H9 (cell line): ENCODE data around the gene ZSWIM8. TPM values are rescaled to one million over a fixed set of nuclear protein-coding genes. Genes with fewer than 3 reads are reported as not detected.

Experiments
- DNase-seq: peaks from one replicate; pipeline ENCODE4 v3.0.0-alpha.2; 2017
- H2AFZ ChIP-seq: one replicate; pipeline ENCODE4 v1.6.1; 2013; ENCODE audit warnings: mild to moderate bottlenecking, low read length, control low read depth, moderate library complexity
- H2AK5ac ChIP-seq: 2 replicates; pipeline ENCODE4 v1.6.1; 2013; ENCODE audit warnings: low read length, control low read depth, mixed read lengths; ENCODE audit not compliant: insufficient read length
- H2BK120ac ChIP-seq: one replicate; pipeline ENCODE4 v1.6.1; 2013; ENCODE audit warnings: low read depth, mild to moderate bottlenecking, low read length, control low read depth, inconsistent platforms; ENCODE audit not compliant: poor library complexity, severe bottlenecking
- H2BK12ac ChIP-seq: 2 replicates; pipeline ENCODE4 v1.6.1; 2013; ENCODE audit warnings: low read length, control low read depth, mixed read lengths, low read depth; ENCODE audit not compliant: insufficient read length
- H2BK15ac ChIP-seq: 2 replicates; pipeline ENCODE4 v1.6.1; 2013; ENCODE audit warnings: low read depth, low read length, control low read depth
- H2BK20ac ChIP-seq: one replicate; pipeline ENCODE4 v1.6.1; 2013; ENCODE audit warnings: low read depth, mild to moderate bottlenecking, low read length, control low read depth, inconsistent platforms; ENCODE audit not compliant: poor library complexity, severe bottlenecking
- H2BK5ac ChIP-seq: 2 replicates; pipeline ENCODE4 v1.6.1; 2013; ENCODE audit warnings: low read length, control low read depth, mixed read lengths; ENCODE audit not compliant: insufficient read length
- H3K14ac ChIP-seq: 2 replicates; pipeline ENCODE4 v1.6.1; 2013; ENCODE audit warnings: low read length, control low read depth; ENCODE audit not compliant: insufficient read depth
- H3K18ac ChIP-seq: 2 replicates; pipeline ENCODE4 v1.6.1; 2013; ENCODE audit warnings: low read depth, mild to moderate bottlenecking, mixed read lengths, low read length, control low read depth; ENCODE audit not compliant: insufficient read length
- H3K23ac ChIP-seq: 2 replicates; pipeline ENCODE4 v1.6.1; 2013; ENCODE audit warnings: low read length, control low read depth, mixed read lengths, low read depth; ENCODE audit not compliant: insufficient read length
- H3K23me2 ChIP-seq: 2 replicates; pipeline ENCODE4 v1.6.1; 2013; ENCODE audit warnings: low read depth, mild to moderate bottlenecking, mixed read lengths, low read length, control low read depth; ENCODE audit not compliant: insufficient read length, poor library complexity, severe bottlenecking
- H3K27ac ChIP-seq: 2 replicates; pipeline ENCODE4 v1.5.1; 2013; ENCODE audit warnings: low read length, control low read depth, mixed read lengths, low read depth; ENCODE audit not compliant: insufficient read length
- H3K27me3 ChIP-seq: 2 replicates; pipeline ENCODE4 v1.6.1; 2013; ENCODE audit warnings: low read length, control low read depth, inconsistent platforms; ENCODE audit not compliant: insufficient read depth
- H3K4ac ChIP-seq: 2 replicates; pipeline ENCODE4 v1.6.1; 2013; ENCODE audit warnings: low read depth, mild to moderate bottlenecking, control low read depth, inconsistent platforms, low read length, moderate library complexity
- H3K4me1 ChIP-seq: 2 replicates; pipeline ENCODE4 v1.6.1; 2013; ENCODE audit warnings: low read length, control low read depth, inconsistent platforms; ENCODE audit not compliant: insufficient read depth
- H3K4me2 ChIP-seq: 2 replicates; pipeline ENCODE4 v1.6.1; 2013; ENCODE audit warnings: low read length, control low read depth, mixed read lengths; ENCODE audit not compliant: insufficient read length, insufficient read depth
- H3K56ac ChIP-seq: 2 replicates; pipeline ENCODE4 v1.6.1; 2013; ENCODE audit warnings: low read depth, mild to moderate bottlenecking, mixed read lengths, low read length, control low read depth; ENCODE audit not compliant: insufficient read length
- H3K79me1 ChIP-seq: 2 replicates; pipeline ENCODE4 v1.6.1; 2013; ENCODE audit warnings: low read depth, mild to moderate bottlenecking, moderate library complexity, low read length, control low read depth, inconsistent platforms; ENCODE audit not compliant: insufficient read depth, poor library complexity, severe bottlenecking
- H3K79me2 ChIP-seq: 2 replicates; pipeline ENCODE4 v1.6.1; 2013; ENCODE audit warnings: low read length, control low read depth, inconsistent platforms; ENCODE audit not compliant: insufficient read depth
- H3K9ac ChIP-seq: 2 replicates; pipeline ENCODE4 v1.6.1; 2013; ENCODE audit warnings: low read length, control low read depth, mixed read lengths; ENCODE audit not compliant: insufficient read length; ENCODE audit errors: extremely low read depth
- H3K9me3 ChIP-seq: one replicate; pipeline ENCODE4 v1.6.1; 2013; ENCODE audit warnings: low read depth, low read length, inconsistent platforms; ENCODE audit not compliant: control insufficient read depth
- H3T11ph ChIP-seq: one replicate; pipeline ENCODE4 v1.6.1; 2013; ENCODE audit warnings: mild to moderate bottlenecking, low read length, control low read depth, inconsistent platforms
- H4K20me1 ChIP-seq: one replicate; pipeline ENCODE4 v1.6.1; 2013; ENCODE audit not compliant: control insufficient read depth, insufficient read length, insufficient read depth
- H4K5ac ChIP-seq: 2 replicates; pipeline ENCODE4 v1.6.1; 2013; ENCODE audit warnings: low read depth, mild to moderate bottlenecking, mixed read lengths, low read length, control low read depth; ENCODE audit not compliant: insufficient read length
- H4K8ac ChIP-seq: replicated peaks from 2 replicates; pipeline ENCODE4 v1.6.1; 2013; ENCODE audit warnings: low read length, control low read depth, mixed read lengths, low read depth; ENCODE audit not compliant: insufficient read length
- H4K91ac ChIP-seq: 2 replicates; pipeline ENCODE4 v1.6.1; 2013; ENCODE audit warnings: low read depth, mild to moderate bottlenecking, moderate library complexity, mixed read lengths, low read length, control low read depth; ENCODE audit not compliant: insufficient read length
- H3K27ac Mint-ChIP-seq, 3 experiments: 2 replicates in 2 of 3; 3 replicates in 1 of 3; pipeline ENCODE4 v1.8.0; 2020 to 2021; ENCODE audit warnings: mixed read lengths in 3 of 3, mild to moderate bottlenecking in 1 of 3, moderate library complexity in 1 of 3
- H3K27me3 Mint-ChIP-seq: 2 replicates; pipeline ENCODE4 v1.8.0; 2021; ENCODE audit warnings: low read depth, mild to moderate bottlenecking, moderate library complexity, mixed read lengths
- H3K36me3 Mint-ChIP-seq, 3 experiments: 2 replicates in 2 of 3; 3 replicates in 1 of 3; pipeline ENCODE4 v1.8.0; 2020 to 2021; ENCODE audit warnings: low read depth in 3 of 3, mixed read lengths in 3 of 3; ENCODE audit not compliant: insufficient read depth in 1 of 3
- H3K4me1 Mint-ChIP-seq, 2 experiments: 2 replicates each; pipeline ENCODE4 v1.8.0; 2020; ENCODE audit warnings: mixed read lengths in 2 of 2
- H3K4me3 Mint-ChIP-seq, 2 experiments: 2 replicates in 1 of 2; 3 replicates in 1 of 2; pipeline ENCODE4 v1.8.0; 2020 to 2021; ENCODE audit warnings: mild to moderate bottlenecking in 2 of 2, mixed read lengths in 2 of 2, moderate library complexity in 1 of 2
- H3K9me3 Mint-ChIP-seq, 2 experiments: 2 replicates in 1 of 2; 3 replicates in 1 of 2; pipeline ENCODE4 v1.8.0; 2020; ENCODE audit warnings: mild to moderate bottlenecking in 2 of 2, mixed read lengths in 2 of 2, moderate library complexity in 1 of 2
- WGBS: extraction: QIAGEN DNeasy Blood & Tissue Kit; methylation state at CpG from one replicate; pipeline ENCODE4 v1.1.7; 2013; ENCODE audit warnings: missing lambda C conversion rate, low lambda C conversion rate, mixed read lengths; ENCODE audit not compliant: insufficient read length; ENCODE audit errors: extremely low coverage; 5-methylcytosine and 5-hydroxymethylcytosine counted together
- total RNA-seq: library from RNA; stranded (reverse); gene quantifications from 2 replicates; pipeline ENCODE4 v1.2.1, GENCODE V29; 2021
- TF ChIP-seq, protein P1 (sequence below): fragments of 200-600 bp; sonication (generic); conservative IDR thresholded peaks from 3 replicates; pipeline ENCODE4 v1.8.0; 2021; ENCODE audit warnings: antibody characterized with exemption, mild to moderate bottlenecking

The ZSWIM8 gene
- total RNA-seq, 1 experiment from 2014 or later, result 41.0 TPM

DNA sequence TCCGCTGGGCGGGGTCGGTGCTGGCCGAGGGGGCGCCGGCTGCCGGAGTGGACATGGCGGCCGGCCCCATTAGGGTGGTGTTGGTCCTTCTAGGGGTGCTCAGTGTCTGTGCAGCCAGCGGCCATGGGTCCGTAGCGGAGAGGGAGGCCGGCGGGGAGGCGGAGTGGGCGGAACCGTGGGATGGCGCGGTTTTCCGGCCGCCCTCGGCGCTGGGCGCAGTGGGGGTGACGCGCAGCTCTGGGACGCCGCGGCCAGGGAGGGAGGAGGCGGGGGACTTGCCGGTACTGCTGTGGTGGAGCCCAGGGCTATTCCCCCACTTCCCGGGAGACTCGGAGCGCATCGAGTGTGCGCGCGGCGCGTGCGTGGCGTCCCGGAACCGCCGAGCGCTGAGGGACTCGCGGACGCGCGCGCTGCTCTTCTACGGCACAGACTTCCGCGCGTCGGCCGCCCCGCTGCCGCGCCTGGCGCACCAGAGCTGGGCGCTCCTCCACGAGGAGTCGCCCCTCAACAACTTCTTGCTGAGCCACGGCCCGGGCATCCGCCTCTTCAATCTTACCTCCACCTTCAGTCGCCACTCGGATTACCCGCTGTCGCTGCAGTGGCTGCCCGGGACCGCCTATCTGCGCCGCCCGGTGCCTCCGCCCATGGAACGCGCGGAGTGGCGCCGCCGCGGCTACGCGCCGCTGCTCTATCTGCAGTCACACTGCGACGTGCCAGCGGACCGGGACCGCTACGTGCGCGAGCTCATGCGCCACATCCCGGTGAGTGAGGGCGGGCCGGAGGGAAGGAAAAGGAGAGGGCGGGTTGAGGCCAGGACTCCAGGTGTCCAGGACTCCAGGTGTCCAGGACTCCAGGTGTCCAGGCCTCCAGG lies 12.9 kb upstream of the ZSWIM8 start:
- no peaks in the 10 kb centered on the region for H3K9me3 Mint-ChIP-seq
- Histone ChIP-seq H4K91ac (no peak overlapping the region), H3K56ac (no peak overlapping the region), H2BK120ac (no peak overlapping the region), H2BK20ac (no peak overlapping the region), H3K4ac (no peak overlapping the region), H3K79me1 (no peaks in the 10 kb centered on the region), H3K9ac (peak overlapping the region; percentile 43), H3K27me3 (no peaks in the 10 kb centered on the region), H3K18ac (peak overlapping the region; percentile 66), H3K23ac (no peak overlapping the region), H2AK5ac (no peak overlapping the region), H2BK5ac (no peak overlapping the region), H4K5ac (no peak overlapping the region), H2BK15ac (no peak overlapping the region), H4K8ac (no peak overlapping the region), H3K79me2 (no peaks in the 10 kb centered on the region; the same call in 1 of the 2 replicates), H3K4me1 (peaks cover 5% of the 10 kb centered on the region; the same call in 1 of the 2 replicates), H3K14ac (peak overlapping the region; percentile 86), H4K20me1 (no peaks in the 10 kb centered on the region), H2BK12ac (no peak overlapping the region), H3K27ac (no peak overlapping the region), H3K23me2 (peaks cover 3% of the 10 kb centered on the region), H3T11ph (no peak overlapping the region), H3K9me3 (no peaks in the 10 kb centered on the region), H3K4me2 (peak overlapping the region; percentile 79), H2AFZ (no peak overlapping the region)
- H3K36me3 Mint-ChIP-seq, result peaks cover 15 to 65% (median 49%) of the 10 kb centered on the region in 3 experiments
- TF ChIP-seq, protein P1, sequence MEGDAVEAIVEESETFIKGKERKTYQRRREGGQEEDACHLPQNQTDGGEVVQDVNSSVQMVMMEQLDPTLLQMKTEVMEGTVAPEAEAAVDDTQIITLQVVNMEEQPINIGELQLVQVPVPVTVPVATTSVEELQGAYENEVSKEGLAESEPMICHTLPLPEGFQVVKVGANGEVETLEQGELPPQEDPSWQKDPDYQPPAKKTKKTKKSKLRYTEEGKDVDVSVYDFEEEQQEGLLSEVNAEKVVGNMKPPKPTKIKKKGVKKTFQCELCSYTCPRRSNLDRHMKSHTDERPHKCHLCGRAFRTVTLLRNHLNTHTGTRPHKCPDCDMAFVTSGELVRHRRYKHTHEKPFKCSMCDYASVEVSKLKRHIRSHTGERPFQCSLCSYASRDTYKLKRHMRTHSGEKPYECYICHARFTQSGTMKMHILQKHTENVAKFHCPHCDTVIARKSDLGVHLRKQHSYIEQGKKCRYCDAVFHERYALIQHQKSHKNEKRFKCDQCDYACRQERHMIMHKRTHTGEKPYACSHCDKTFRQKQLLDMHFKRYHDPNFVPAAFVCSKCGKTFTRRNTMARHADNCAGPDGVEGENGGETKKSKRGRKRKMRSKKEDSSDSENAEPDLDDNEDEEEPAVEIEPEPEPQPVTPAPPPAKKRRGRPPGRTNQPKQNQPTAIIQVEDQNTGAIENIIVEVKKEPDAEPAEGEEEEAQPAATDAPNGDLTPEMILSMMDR, result peak; percentile 24; the same call in 2 of the 3 replicates
- DNase-seq, result peak; percentile 83
- no CpG with 5 or more reads among the region's 101 CpGs for WGBS
- peak overlapping the region in 2 of 3 experiments; percentile 81 to 92; a peak in 4 of 7 replicates for H3K27ac Mint-ChIP-seq
- peaks cover 28 to 35% of the 10 kb centered on the region in 2 experiments for H3K4me1 Mint-ChIP-seq
- no peaks in the 10 kb centered on the region for H3K27me3 Mint-ChIP-seq
- H3K4me3 Mint-ChIP-seq, result peak overlapping the region; percentile 86 to 92
